Ishikawa (cell line): ENCODE measurements around the gene MECP2.

Source experiments
- EP300 ChIP-seq: IDR thresholded peaks from 2 replicates; pipeline ENCODE4 v1.6.1; 2012; ENCODE audit warnings: borderline replicate concordance
- RAD21 ChIP-seq: IDR thresholded peaks from 2 replicates; pipeline ENCODE4 v1.6.1; 2012; ENCODE audit warnings: low read depth

- TF ChIP-seq EP300, result no peak
- no peak for TF ChIP-seq RAD21
Measured at GRCh38 chrX:154029439-154029838, 68.1 kb downstream of the MECP2 start.
